GM21717 (cell line): ENCODE measurements around the gene TCF20.

Experiments
- ATAC-seq: cut with Tn5 transposase; IDR thresholded peaks from one replicate; pipeline ENCODE4 v1.9.1; 2021; ENCODE audit warnings: mild to moderate bottlenecking, moderate library complexity; ENCODE audit not compliant: unreplicated experiment

Gene TCF20

GRCh38 chr22:42270510-42271190 lies at the start of gene TCF20:
TCF20 (minus strand) TSS chr22:42270653; CDS start chr22:42215305, 55,348 bp downstream.
- ATAC-seq, result peak; percentile 39

- ATAC-seq, result no peak
Measured at GRCh38 chr22:42319386-42319785, 48.9 kb upstream of the TCF20 start.

- no peak for ATAC-seq
Measured at GRCh38 chr22:42318967-42319366, 48.5 kb upstream of the TCF20 start.

GRCh38 chr22:42317691-42318547 lies 47.5 kb upstream of the TCF20 start:
- ATAC-seq, result no peak

- no peak for ATAC-seq
Measured at GRCh38 chr22:42317008-42317407, 46.6 kb upstream of the TCF20 start.

GRCh38 chr22:42315392-42315756 lies 44.9 kb upstream of the TCF20 start:
- ATAC-seq, result no peak

GRCh38 chr22:42314709-42315391 lies 44.4 kb upstream of the TCF20 start:
- no peak for ATAC-seq

- ATAC-seq, result no peak
Measured at GRCh38 chr22:42313804-42314581, 43.5 kb upstream of the TCF20 start.

- no peak for ATAC-seq
Measured at GRCh38 chr22:42313204-42313603, 42.8 kb upstream of the TCF20 start.

GRCh38 chr22:42310291-42311015 lies 40.0 kb upstream of the TCF20 start:
- no peak for ATAC-seq

- no peak for ATAC-seq
Measured at GRCh38 chr22:42309865-42310264, 39.4 kb upstream of the TCF20 start.

GRCh38 chr22:42308892-42309468 lies 38.5 kb upstream of the TCF20 start:
- no peak for ATAC-seq

- no peak for ATAC-seq
Measured at GRCh38 chr22:42307806-42308563, 37.5 kb upstream of the TCF20 start.

- ATAC-seq, result no peak
Measured at GRCh38 chr22:42306010-42306409, 35.6 kb upstream of the TCF20 start.

- ATAC-seq, result no peak
Measured at GRCh38 chr22:42304324-42304790, 33.9 kb upstream of the TCF20 start.

GRCh38 chr22:42303396-42304323 lies 33.2 kb upstream of the TCF20 start:
- ATAC-seq, result no peak

- ATAC-seq, result no peak
Measured at GRCh38 chr22:42301742-42302102, 31.3 kb upstream of the TCF20 start.
